Neural cell (in vitro differentiated cells): ENCODE results near the gene BIRC6. TPM values are rescaled to one million over a fixed set of nuclear protein-coding genes. Genes with fewer than 3 reads are reported as not detected.

Experiments
- H2AFZ ChIP-seq: fragments of 200-600, 300-800 bp; sonication (generic), shearing (Covaris generic); 2 replicates; pipeline ENCODE4 v1.6.0; 2014; ENCODE audit warnings: low read depth, mild to moderate bottlenecking, antibody characterized with exemption, low read length, moderate library complexity
- H3F3A ChIP-seq: fragments of 200-600 bp; shearing (Covaris generic); 2 replicates; pipeline ENCODE4 v1.6.1; 2016; ENCODE audit warnings: mild to moderate bottlenecking, moderate library complexity, mixed read lengths, antibody characterized with exemption, low read length; ENCODE audit not compliant: insufficient read depth, poor library complexity, severe bottlenecking
- H3K27ac ChIP-seq: fragments of 200-600, 300-800 bp; sonication (generic), shearing (Covaris generic); 2 replicates; pipeline ENCODE4 v1.5.1; 2014; ENCODE audit warnings: mild to moderate bottlenecking, low read length, moderate library complexity
- H3K27me3 ChIP-seq: fragments of 300-800, 200-600 bp; sonication (generic), shearing (Covaris generic); 2 replicates; pipeline ENCODE4 v1.6.0; 2014; ENCODE audit warnings: mild to moderate bottlenecking, low read depth, low read length, moderate library complexity; ENCODE audit not compliant: insufficient read depth
- H3K36me3 ChIP-seq: fragments of 300-800, 200-600 bp; sonication (generic), shearing (Covaris generic); 2 replicates; pipeline ENCODE4 v1.5.1; 2014; ENCODE audit warnings: mild to moderate bottlenecking, antibody characterized with exemption, low read length, moderate library complexity; ENCODE audit not compliant: insufficient read depth
- H3K4me2 ChIP-seq: fragments of 300-800, 200-600 bp; sonication (generic), shearing (Covaris generic); 2 replicates; pipeline ENCODE4 v1.6.0; 2014; ENCODE audit warnings: mild to moderate bottlenecking, low read length
- H3K4me3 ChIP-seq: fragments of 300-800, 200-600 bp; sonication (generic), shearing (Covaris generic); 2 replicates; pipeline ENCODE4 v1.5.1; 2014; ENCODE audit warnings: mild to moderate bottlenecking, low read length, moderate library complexity
- H3K79me2 ChIP-seq: fragments of 200-600 bp; shearing (Covaris generic); replicated peaks from 2 replicates; pipeline ENCODE4 v1.6.0; 2014; ENCODE audit warnings: mild to moderate bottlenecking, low read length, moderate library complexity; ENCODE audit not compliant: insufficient read depth
- H3K9ac ChIP-seq: fragments of 300-800, 200-600 bp; sonication (generic), shearing (Covaris generic); 2 replicates; pipeline ENCODE4 v1.6.1; 2016; ENCODE audit warnings: mild to moderate bottlenecking, low read length, mixed read lengths
- H3K9me2 ChIP-seq: fragments of 200-600 bp; shearing (Covaris generic); 2 replicates; pipeline ENCODE4 v1.6.1; 2016; ENCODE audit warnings: mild to moderate bottlenecking, low read length, mixed read lengths; ENCODE audit not compliant: insufficient read depth
- H3K9me3 ChIP-seq: fragments of 200-600, 300-800 bp; sonication (generic), shearing (Covaris generic); 2 replicates; pipeline ENCODE4 v1.6.1; 2016; ENCODE audit warnings: mild to moderate bottlenecking, mixed run types, low read length, moderate library complexity, mixed read lengths
- H4K20me1 ChIP-seq: fragments of 200-600 bp; shearing (Covaris generic); 2 replicates; pipeline ENCODE4 v1.6.1; 2016; ENCODE audit warnings: mild to moderate bottlenecking, mixed run types; ENCODE audit not compliant: insufficient read depth
- CTCF ChIP-seq: fragments of 450-650 bp; IDR thresholded peaks from 2 replicates; pipeline ENCODE4 v1.5.1; 2014; ENCODE audit warnings: antibody characterized with exemption, mild to moderate bottlenecking, moderate library complexity; ENCODE audit not compliant: poor library complexity, severe bottlenecking
- EP300 ChIP-seq: fragments of 450-650 bp; conservative IDR thresholded peaks from 2 replicates; pipeline ENCODE4 v1.6.1; 2014; ENCODE audit warnings: antibody characterized with exemption, mild to moderate bottlenecking, moderate library complexity; ENCODE audit not compliant: poor library complexity, severe bottlenecking
- EZH2 ChIP-seq: fragments of 200-600, 300-800 bp; shearing (Covaris generic), sonication (generic); IDR thresholded peaks from 2 replicates; pipeline ENCODE4 v1.6.1; 2014; ENCODE audit warnings: antibody characterized with exemption, low read length, borderline replicate concordance, mild to moderate bottlenecking; ENCODE audit not compliant: insufficient read depth, poor library complexity, severe bottlenecking
- MXI1 ChIP-seq: fragments of 450-650 bp; conservative IDR thresholded peaks from 2 replicates; pipeline ENCODE4 v1.6.1; 2014; ENCODE audit warnings: antibody characterized with exemption, mild to moderate bottlenecking; ENCODE audit not compliant: poor library complexity, severe bottlenecking
- POLR2AphosphoS5 ChIP-seq: IDR thresholded peaks from 2 replicates; pipeline ENCODE4 v1.6.1; 2012
- RAD21 ChIP-seq: fragments of 450-650 bp; conservative IDR thresholded peaks from 2 replicates; pipeline ENCODE4 v1.6.1; 2014; ENCODE audit warnings: antibody characterized with exemption, mild to moderate bottlenecking, moderate library complexity
- REST ChIP-seq: IDR thresholded peaks from 2 replicates; pipeline ENCODE4 v1.6.1; 2012; ENCODE audit warnings: borderline replicate concordance
- SMC3 ChIP-seq: fragments of 450-650 bp; conservative IDR thresholded peaks from 2 replicates; pipeline ENCODE4 v1.6.1; 2014; ENCODE audit warnings: antibody characterized with exemption, mild to moderate bottlenecking, moderate library complexity; ENCODE audit not compliant: poor library complexity
- TAF1 ChIP-seq: IDR thresholded peaks from 2 replicates; pipeline ENCODE4 v1.6.1; 2012; ENCODE audit warnings: low read depth
- polyA plus RNA-seq: library from polyadenylated mRNA; depleted of rRNA; stranded (reverse); fragments of >200 nt; gene quantifications from 2 replicates; pipeline ENCODE4 v1.2.3, GENCODE V29; 2014

Gene BIRC6
- polyA plus RNA-seq, 1 donor from 2014 or later, result 109 TPM

GRCh38 chr2:32478889-32479620 lies 122.2 kb downstream of the BIRC6 start:
- Histone ChIP-seq H3K9ac (no peak overlapping the region), H4K20me1 (no peaks in the 10 kb centered on the region), H2AFZ (no peak overlapping the region), H3K27me3 (no peaks in the 10 kb centered on the region), H3K27ac (no peak overlapping the region), H3K79me2 (no peaks in the 10 kb centered on the region), H3F3A (no peaks in the 10 kb centered on the region), H3K9me2 (no peaks in the 10 kb centered on the region), H3K4me3 (no peak overlapping the region), H3K9me3 (no peaks in the 10 kb centered on the region), H3K4me2 (no peak overlapping the region), H3K36me3 (peaks cover 9% of the 10 kb centered on the region)
- TF ChIP-seq MXI1, result no peak
- TF ChIP-seq EZH2, result no peak
- no peak for TF ChIP-seq RAD21
- TF ChIP-seq REST, result no peak
- TF ChIP-seq POLR2AphosphoS5, result no peak
- TF ChIP-seq SMC3, result no peak
- TF ChIP-seq TAF1, result no peak
- no peak for TF ChIP-seq CTCF
- no peak for TF ChIP-seq EP300

- Histone ChIP-seq H3K79me2 (no peaks in the 10 kb centered on the region), H3K36me3 (peaks cover 9% of the 10 kb centered on the region), H3K27me3 (no peaks in the 10 kb centered on the region), H2AFZ (no peak overlapping the region), H3K4me2 (no peak overlapping the region), H3K9me2 (no peaks in the 10 kb centered on the region), H3K9me3 (no peaks in the 10 kb centered on the region), H4K20me1 (no peaks in the 10 kb centered on the region), H3K27ac (no peak overlapping the region), H3F3A (no peaks in the 10 kb centered on the region), H3K4me3 (no peak overlapping the region), H3K9ac (no peak overlapping the region)
- TF ChIP-seq CTCF (no peak), RAD21 (no peak)
These were observed 123.2 kb downstream of the BIRC6 start for GRCh38 chr2:32479993-32480392.
